ENCODE results near the gene ENTR1. TPM values are rescaled to one million over a fixed set of nuclear protein-coding genes. Genes with fewer than 3 reads are reported as not detected.
A peak's percentile ranks its signal among the peaks of the same experiment; 100 is the strongest.

The ENTR1 gene
- total and polyA plus RNA-seq, 2 of the 13 experiments (the other 11 are each of a cell fraction or from before 2014, with no cell fraction given), result 70.1 to 76.4 TPM

DNA sequence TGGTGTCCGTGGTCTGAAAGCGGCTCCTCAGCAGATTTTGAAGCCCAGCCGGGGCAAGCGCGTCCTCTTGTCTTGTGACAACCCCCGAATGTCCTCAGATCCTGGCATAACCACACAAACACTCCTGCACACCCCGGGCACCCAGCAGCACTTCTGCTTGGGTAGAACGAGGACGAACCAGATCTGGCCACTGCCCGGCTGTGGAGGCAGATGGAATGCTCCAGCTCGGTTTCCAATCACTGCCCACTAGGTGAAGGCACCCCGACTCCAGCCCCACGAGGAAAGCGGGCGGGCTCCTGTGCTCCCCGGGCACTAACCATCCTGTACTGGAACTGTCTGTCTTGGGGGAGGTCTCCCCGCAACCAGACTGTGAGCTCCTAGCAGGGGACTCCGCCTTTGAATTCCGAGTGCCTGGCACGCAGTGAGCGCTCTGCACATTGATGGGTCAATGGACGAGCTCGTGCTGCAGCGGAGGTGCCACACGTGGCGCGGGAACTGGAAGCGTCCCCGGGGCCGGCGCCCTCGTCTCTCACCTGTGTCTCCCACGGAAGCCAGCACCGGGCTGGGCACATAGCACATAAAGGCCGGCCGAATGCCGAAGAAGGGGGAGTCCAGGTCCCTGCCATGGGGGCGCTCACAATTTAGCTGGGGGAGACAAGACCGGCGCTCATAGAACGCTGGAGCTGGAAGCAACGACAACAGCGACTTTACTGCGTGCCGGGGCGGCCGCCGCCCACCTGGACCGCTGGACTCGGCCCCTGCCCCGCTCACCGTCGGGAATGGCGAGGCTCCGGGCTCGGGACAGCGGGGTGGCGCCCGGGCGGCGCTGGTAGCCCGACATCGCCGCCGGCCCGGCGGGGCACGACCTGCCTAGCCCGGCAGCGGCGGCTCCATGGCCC lies 608 bp downstream of the ENTR1 start:
- H3K36me3 ChIP-seq (replicated peaks in 1 of 2; ENCODE audit: control insufficient read depth in 1 of 2, insufficient read depth in 2 of 2, low read length in 2 of 2), result peaks cover 21 to 48% of the 10 kb centered on the region in 2 experiments
- H3K4me3 ChIP-seq (replicated peaks in 1 of 3; ENCODE audit: insufficient read depth in 1 of 3, low read depth in 2 of 3, low read length in 3 of 3), result peak overlapping the region; percentile 70 to 99 (median 89)
- in situ Hi-C loops (cut with HindIII; ENCODE audit: extremely low pct_ligation_motif_present, low pct_unique_long_range_greater_than_20kb), result no loop called here
- peak overlapping the region; percentile 90 for H3K9ac ChIP-seq (ENCODE audit: insufficient read depth, low read depth, low read length)
- BruUV-seq (replicated peaks), result TSS peak; percentile 65
- no peaks in the 10 kb centered on the region for H3K9me3 ChIP-seq (ENCODE audit: low read length)
- ATAC-seq (peak; percentile 55), FAIRE-seq (no peak), DNase-seq (ENCODE audit: low spot score) (peak; percentile 30)
- H3K4me2 ChIP-seq (ENCODE audit: low read depth, low read length), result peak overlapping the region; percentile 95
- H4K20me1 ChIP-seq (ENCODE audit: insufficient read depth, low read length), result peaks cover 8% of the 10 kb centered on the region
- WGBS (ENCODE audit: low lambda C conversion rate), result 58% methylated on average over 10 of the region's 71 CpGs
- H3K27ac ChIP-seq (ENCODE audit: extremely low read length, insufficient read depth, low read length), result peak overlapping the region; percentile 75
- peaks cover 36% of the 10 kb centered on the region for H3K4me1 ChIP-seq (ENCODE audit: insufficient read depth, low read length)
- H3K27me3 ChIP-seq (ENCODE audit: control insufficient read depth in 1 of 2, insufficient read depth in 2 of 2, low read length in 2 of 2), result no peaks in the 10 kb centered on the region; a peak in 1 of 5 replicates
- CTCF ChIA-PET (ENCODE audit: low intra/inter-chr PET ratio, low total read pairs), result no interaction called here
- H3K79me2 ChIP-seq (ENCODE audit: insufficient read depth, low read length), result peaks cover 49% of the 10 kb centered on the region
- H2AFZ ChIP-seq (ENCODE audit: low read length), result no peak overlapping the region
- intact Hi-C loops (cut with micrococcal nuclease; ENCODE audit: unreplicated experiment), result no loop called here
- POLR2A ChIA-PET, result interaction anchor here (0.7 to 2.4 kb wide), 7 partner anchors 9 to 74 kb away, joined by 3 to 16 read pairs (median 3); partner anchors contain the start of genes CARD9 and DNLZ
- TF ChIP-seq ZNF253 (CRISPR knock-in tag; IDR thresholded peaks at IDR 0.05; ENCODE audit: borderline replicate concordance) (no peak), YEATS2 (CRISPR knock-in tag; IDR thresholded peaks at IDR 0.05; ENCODE audit: borderline replicate concordance) (no peak), HDAC2 (CRISPR knock-in tag; IDR thresholded peaks at IDR 0.05) (0 out of 2 replicates have a peak, but pooled peaks have one; percentile 28), ZNF143 (CRISPR knock-in tag; IDR thresholded peaks at IDR 0.05) (no peak), NR2C2 (CRISPR knock-in tag; IDR thresholded peaks at IDR 0.05; ENCODE audit: borderline replicate concordance) (no peak), ADNP (CRISPR knock-in tag; IDR thresholded peaks at IDR 0.05) (no peak), ZFP41 (CRISPR knock-in tag; IDR thresholded peaks at IDR 0.05; ENCODE audit: borderline replicate concordance) (peak; percentile 71; the same call in 1 of the 2 replicates), SAP130 (CRISPR knock-in tag; IDR thresholded peaks at IDR 0.05; ENCODE audit: low read depth) (peak; percentile 43; the same call in 1 of the 2 replicates), SMARCC2 (IDR thresholded peaks at IDR 0.05) (no peak), EHMT2 (IDR thresholded peaks at IDR 0.05; ENCODE audit: borderline replicate concordance, low read depth, low read length) (no peak), NFKBIZ (CRISPR knock-in tag; IDR thresholded peaks at IDR 0.05) (no peak), KDM5A (IDR thresholded peaks at IDR 0.05; ENCODE audit: borderline replicate concordance, low read length) (no peak), FOXC1 (CRISPR knock-in tag; IDR thresholded peaks at IDR 0.05; ENCODE audit: borderline replicate concordance) (no peak)
- TF ChIP-seq, protein P1, sequence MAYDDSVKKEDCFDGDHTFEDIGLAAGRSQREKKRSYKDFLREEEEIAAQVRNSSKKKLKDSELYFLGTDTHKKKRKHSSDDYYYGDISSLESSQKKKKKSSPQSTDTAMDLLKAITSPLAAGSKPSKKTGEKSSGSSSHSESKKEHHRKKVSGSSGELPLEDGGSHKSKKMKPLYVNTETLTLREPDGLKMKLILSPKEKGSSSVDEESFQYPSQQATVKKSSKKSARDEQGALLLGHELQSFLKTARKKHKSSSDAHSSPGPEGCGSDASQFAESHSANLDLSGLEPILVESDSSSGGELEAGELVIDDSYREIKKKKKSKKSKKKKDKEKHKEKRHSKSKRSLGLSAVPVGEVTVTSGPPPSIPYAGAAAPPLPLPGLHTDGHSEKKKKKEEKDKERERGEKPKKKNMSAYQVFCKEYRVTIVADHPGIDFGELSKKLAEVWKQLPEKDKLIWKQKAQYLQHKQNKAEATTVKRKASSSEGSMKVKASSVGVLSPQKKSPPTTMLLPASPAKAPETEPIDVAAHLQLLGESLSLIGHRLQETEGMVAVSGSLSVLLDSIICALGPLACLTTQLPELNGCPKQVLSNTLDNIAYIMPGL (CRISPR knock-in tag; IDR thresholded peaks at IDR 0.05; ENCODE audit: borderline replicate concordance in 1 of 2, low read depth in 1 of 2), result peak in 1 of 2 experiments; percentile 5; a peak in 1 of 4 replicates
- TF ChIP-seq, protein P2, sequence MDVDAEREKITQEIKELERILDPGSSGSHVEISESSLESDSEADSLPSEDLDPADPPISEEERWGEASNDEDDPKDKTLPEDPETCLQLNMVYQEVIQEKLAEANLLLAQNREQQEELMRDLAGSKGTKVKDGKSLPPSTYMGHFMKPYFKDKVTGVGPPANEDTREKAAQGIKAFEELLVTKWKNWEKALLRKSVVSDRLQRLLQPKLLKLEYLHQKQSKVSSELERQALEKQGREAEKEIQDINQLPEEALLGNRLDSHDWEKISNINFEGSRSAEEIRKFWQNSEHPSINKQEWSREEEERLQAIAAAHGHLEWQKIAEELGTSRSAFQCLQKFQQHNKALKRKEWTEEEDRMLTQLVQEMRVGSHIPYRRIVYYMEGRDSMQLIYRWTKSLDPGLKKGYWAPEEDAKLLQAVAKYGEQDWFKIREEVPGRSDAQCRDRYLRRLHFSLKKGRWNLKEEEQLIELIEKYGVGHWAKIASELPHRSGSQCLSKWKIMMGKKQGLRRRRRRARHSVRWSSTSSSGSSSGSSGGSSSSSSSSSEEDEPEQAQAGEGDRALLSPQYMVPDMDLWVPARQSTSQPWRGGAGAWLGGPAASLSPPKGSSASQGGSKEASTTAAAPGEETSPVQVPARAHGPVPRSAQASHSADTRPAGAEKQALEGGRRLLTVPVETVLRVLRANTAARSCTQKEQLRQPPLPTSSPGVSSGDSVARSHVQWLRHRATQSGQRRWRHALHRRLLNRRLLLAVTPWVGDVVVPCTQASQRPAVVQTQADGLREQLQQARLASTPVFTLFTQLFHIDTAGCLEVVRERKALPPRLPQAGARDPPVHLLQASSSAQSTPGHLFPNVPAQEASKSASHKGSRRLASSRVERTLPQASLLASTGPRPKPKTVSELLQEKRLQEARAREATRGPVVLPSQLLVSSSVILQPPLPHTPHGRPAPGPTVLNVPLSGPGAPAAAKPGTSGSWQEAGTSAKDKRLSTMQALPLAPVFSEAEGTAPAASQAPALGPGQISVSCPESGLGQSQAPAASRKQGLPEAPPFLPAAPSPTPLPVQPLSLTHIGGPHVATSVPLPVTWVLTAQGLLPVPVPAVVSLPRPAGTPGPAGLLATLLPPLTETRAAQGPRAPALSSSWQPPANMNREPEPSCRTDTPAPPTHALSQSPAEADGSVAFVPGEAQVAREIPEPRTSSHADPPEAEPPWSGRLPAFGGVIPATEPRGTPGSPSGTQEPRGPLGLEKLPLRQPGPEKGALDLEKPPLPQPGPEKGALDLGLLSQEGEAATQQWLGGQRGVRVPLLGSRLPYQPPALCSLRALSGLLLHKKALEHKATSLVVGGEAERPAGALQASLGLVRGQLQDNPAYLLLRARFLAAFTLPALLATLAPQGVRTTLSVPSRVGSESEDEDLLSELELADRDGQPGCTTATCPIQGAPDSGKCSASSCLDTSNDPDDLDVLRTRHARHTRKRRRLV (CRISPR knock-in tag; IDR thresholded peaks at IDR 0.05), result no peak

All from HepG2 (cell line).